ENCODE data around the gene TRIM2.

Gene TRIM2

GRCh38 chr4:153260132-153260531, 55.9 kb downstream of the TRIM2 start:
- Histone ChIP-seq H3K36me3 (ENCODE audit: insufficient read depth, insufficient read length, low read length) (peaks cover 3% of the 10 kb centered on the region), H3K4me1 (ENCODE audit: insufficient read depth, insufficient read length) (no peaks in the 10 kb centered on the region), H3K27me3 (ENCODE audit: insufficient read depth, insufficient read length) (no peaks in the 10 kb centered on the region), H3K9me3 (ENCODE audit: insufficient read depth, low read length) (peaks cover 10% of the 10 kb centered on the region; the same call in 1 of the 2 replicates), H3K4me3 (ENCODE audit: insufficient read length, low read depth) (no peak overlapping the region), H3K9ac (ENCODE audit: insufficient read length, low read depth) (no peak overlapping the region)
- no peak for DNase-seq (ENCODE audit: low read depth, low spot score)
- TF ChIP-seq YY1 (IDR thresholded peaks at IDR 0.05; ENCODE audit: insufficient read depth, insufficient read length) (no peak), SUZ12 (IDR thresholded peaks at IDR 0.05; ENCODE audit: extremely low read depth, insufficient read depth, insufficient read length) (no peak)

DNA sequence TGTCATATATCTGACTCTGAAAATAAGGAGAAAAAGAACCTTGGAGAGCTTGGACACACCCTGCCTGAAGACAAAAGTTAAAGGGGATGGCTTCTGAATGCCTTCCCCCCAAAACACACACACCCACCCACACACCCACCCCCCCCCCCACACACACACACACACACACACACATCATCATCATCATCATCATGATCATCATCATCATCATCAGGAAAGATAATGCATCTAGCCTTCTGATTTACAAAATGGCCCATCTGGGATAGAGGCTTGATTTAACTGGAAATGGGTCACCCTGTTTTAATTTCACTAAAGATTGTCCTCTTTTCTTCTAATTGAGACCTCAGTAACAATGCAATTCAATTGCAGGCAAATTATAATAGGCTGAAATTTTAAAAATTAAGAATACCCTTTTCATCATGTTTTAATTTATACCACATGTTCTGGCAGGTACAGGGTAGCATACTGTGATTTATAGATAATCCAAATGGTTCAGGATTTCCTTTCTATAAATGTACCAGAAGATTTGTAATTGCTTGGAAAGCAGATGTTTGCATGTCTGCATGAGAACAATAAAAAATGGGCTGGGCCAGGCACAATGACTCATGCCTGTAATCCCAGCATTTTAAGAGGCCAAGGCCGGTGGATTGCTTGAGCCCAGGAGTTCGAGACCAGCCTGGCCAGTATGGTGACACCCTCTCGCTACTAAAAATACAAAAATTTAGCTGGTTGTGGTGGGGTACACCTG, 56.5 kb downstream of the TRIM2 start:
- Histone ChIP-seq H3K9ac (ENCODE audit: insufficient read length, low read depth) (no peak overlapping the region), H3K36me3 (ENCODE audit: insufficient read depth, insufficient read length, low read length) (peaks cover 3% of the 10 kb centered on the region), H3K4me1 (ENCODE audit: insufficient read depth, insufficient read length) (no peaks in the 10 kb centered on the region), H3K9me3 (ENCODE audit: insufficient read depth, low read length) (peaks cover 10% of the 10 kb centered on the region; the same call in 1 of the 2 replicates), H3K27me3 (ENCODE audit: insufficient read depth, insufficient read length) (no peaks in the 10 kb centered on the region), H3K4me3 (ENCODE audit: insufficient read length, low read depth) (no peak overlapping the region)
- TF ChIP-seq SUZ12 (IDR thresholded peaks at IDR 0.05; ENCODE audit: extremely low read depth, insufficient read depth, insufficient read length): no peak
- no peak for DNase-seq (ENCODE audit: low read depth, low spot score)

GRCh38 chr4:153261461-153261860, 57.2 kb downstream of the TRIM2 start:
- Histone ChIP-seq H3K9ac (ENCODE audit: insufficient read length, low read depth) (no peak overlapping the region), H3K9me3 (ENCODE audit: insufficient read depth, low read length) (peaks cover 10% of the 10 kb centered on the region; the same call in 1 of the 2 replicates), H3K4me1 (ENCODE audit: insufficient read depth, insufficient read length) (no peaks in the 10 kb centered on the region), H3K36me3 (ENCODE audit: insufficient read depth, insufficient read length, low read length) (peaks cover 3% of the 10 kb centered on the region), H3K27me3 (ENCODE audit: insufficient read depth, insufficient read length) (no peaks in the 10 kb centered on the region), H3K4me3 (ENCODE audit: insufficient read length, low read depth) (no peak overlapping the region)
- TF ChIP-seq SUZ12 (IDR thresholded peaks at IDR 0.05; ENCODE audit: extremely low read depth, insufficient read depth, insufficient read length) (no peak), ZNF274 (IDR thresholded peaks at IDR 0.05; ENCODE audit: low read depth, low read length) (no peak), YY1 (IDR thresholded peaks at IDR 0.05; ENCODE audit: insufficient read depth, insufficient read length) (no peak)
- no peak for DNase-seq (ENCODE audit: low read depth, low spot score)

- no peak for TF ChIP-seq ZNF274 (IDR thresholded peaks at IDR 0.05; ENCODE audit: low read depth, low read length)
- TF ChIP-seq YY1 (IDR thresholded peaks at IDR 0.05; ENCODE audit: insufficient read depth, insufficient read length): no peak
- no peak for TF ChIP-seq SUZ12 (IDR thresholded peaks at IDR 0.05; ENCODE audit: extremely low read depth, insufficient read depth, insufficient read length)
- no peak for DNase-seq (ENCODE audit: low read depth, low spot score)
- Histone ChIP-seq H3K4me1 (ENCODE audit: insufficient read depth, insufficient read length) (no peaks in the 10 kb centered on the region), H3K27me3 (ENCODE audit: insufficient read depth, insufficient read length) (no peaks in the 10 kb centered on the region), H3K9me3 (ENCODE audit: insufficient read depth, low read length) (peaks cover 10% of the 10 kb centered on the region; the same call in 1 of the 2 replicates), H3K36me3 (ENCODE audit: insufficient read depth, insufficient read length, low read length) (peaks cover 3% of the 10 kb centered on the region), H3K4me3 (ENCODE audit: insufficient read length, low read depth) (no peak overlapping the region), H3K9ac (ENCODE audit: insufficient read length, low read depth) (no peak overlapping the region)
Observed at GRCh38 chr4:153261914-153262313, 57.7 kb downstream of the TRIM2 start.

- Histone ChIP-seq H3K9ac (ENCODE audit: insufficient read length, low read depth) (no peak overlapping the region), H3K9me3 (ENCODE audit: insufficient read depth, low read length) (peaks cover 10% of the 10 kb centered on the region; the same call in 1 of the 2 replicates), H3K36me3 (ENCODE audit: insufficient read depth, insufficient read length, low read length) (peaks cover 7% of the 10 kb centered on the region), H3K27me3 (ENCODE audit: insufficient read depth, insufficient read length) (no peaks in the 10 kb centered on the region), H3K4me3 (ENCODE audit: insufficient read length, low read depth) (no peak overlapping the region), H3K4me1 (ENCODE audit: insufficient read depth, insufficient read length) (peaks cover 2% of the 10 kb centered on the region)
- TF ChIP-seq ZNF274 (IDR thresholded peaks at IDR 0.05; ENCODE audit: low read depth, low read length) (no peak), YY1 (IDR thresholded peaks at IDR 0.05; ENCODE audit: insufficient read depth, insufficient read length) (no peak), SUZ12 (IDR thresholded peaks at IDR 0.05; ENCODE audit: extremely low read depth, insufficient read depth, insufficient read length) (no peak)
- DNase-seq (ENCODE audit: low read depth, low spot score): no peak
Observed at GRCh38 chr4:153265306-153266047, 61.2 kb downstream of the TRIM2 start.

DNA sequence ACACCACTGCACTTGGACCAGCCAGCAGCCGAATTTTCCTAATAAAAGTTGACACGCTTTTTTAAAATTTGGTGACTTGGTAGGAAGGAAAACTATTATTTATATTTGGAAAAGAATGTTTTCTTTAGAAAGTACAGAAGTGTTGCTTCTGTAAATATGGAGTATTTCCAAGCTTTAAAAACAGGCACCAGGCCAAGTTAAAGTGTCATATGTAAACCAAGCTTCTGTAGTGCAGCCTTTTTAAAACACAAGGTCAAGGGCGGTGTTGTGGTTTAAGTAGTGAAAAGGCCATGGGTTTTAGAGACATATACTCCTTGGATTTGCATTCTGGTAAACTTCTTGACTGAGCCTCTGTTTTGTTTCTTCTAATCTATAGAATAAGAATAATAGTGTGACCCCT, 62.7 kb downstream of the TRIM2 start:
- Histone ChIP-seq H3K27me3 (ENCODE audit: insufficient read depth, insufficient read length) (no peaks in the 10 kb centered on the region), H3K36me3 (ENCODE audit: insufficient read depth, insufficient read length, low read length) (peaks cover 14% of the 10 kb centered on the region), H3K4me3 (ENCODE audit: insufficient read length, low read depth) (no peak overlapping the region), H3K9me3 (ENCODE audit: insufficient read depth, low read length) (peaks cover 5% of the 10 kb centered on the region; the same call in 1 of the 2 replicates), H3K9ac (ENCODE audit: insufficient read length, low read depth) (no peak overlapping the region), H3K4me1 (ENCODE audit: insufficient read depth, insufficient read length) (peaks cover 4% of the 10 kb centered on the region)
- no peak for DNase-seq (ENCODE audit: low read depth, low spot score)
- TF ChIP-seq ZNF274 (IDR thresholded peaks at IDR 0.05; ENCODE audit: low read depth, low read length): no peak
- TF ChIP-seq SUZ12 (IDR thresholded peaks at IDR 0.05; ENCODE audit: extremely low read depth, insufficient read depth, insufficient read length): no peak
- no peak for TF ChIP-seq YY1 (IDR thresholded peaks at IDR 0.05; ENCODE audit: insufficient read depth, insufficient read length)

DNA sequence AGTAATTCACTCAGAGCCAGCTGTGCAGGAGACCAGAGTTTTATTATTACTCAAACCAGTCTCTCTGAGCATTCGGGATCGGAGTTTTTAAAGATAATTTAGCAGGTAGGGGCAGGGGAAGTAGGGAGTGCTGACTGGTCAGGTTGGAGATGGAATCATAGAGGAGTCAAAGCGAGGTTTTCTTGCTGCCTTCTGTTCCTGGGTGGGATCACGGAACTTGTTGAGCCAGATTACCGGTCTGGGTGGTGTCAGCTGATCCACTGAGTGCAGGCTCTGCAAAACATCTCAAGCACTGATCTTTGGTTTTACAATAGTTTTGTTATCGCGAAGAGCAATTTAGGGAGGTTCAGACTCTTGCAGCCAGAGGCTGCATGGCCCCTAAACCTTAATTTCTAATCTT, 63.6 kb downstream of the TRIM2 start:
- TF ChIP-seq YY1 (IDR thresholded peaks at IDR 0.05; ENCODE audit: insufficient read depth, insufficient read length) (no peak), ZNF274 (IDR thresholded peaks at IDR 0.05; ENCODE audit: low read depth, low read length) (no peak)
- H3K9ac ChIP-seq (ENCODE audit: insufficient read length, low read depth): no peak overlapping the region
- no peaks in the 10 kb centered on the region for H3K27me3 ChIP-seq (ENCODE audit: insufficient read depth, insufficient read length)
- no peak for DNase-seq (ENCODE audit: low read depth, low spot score)
- H3K4me3 ChIP-seq (ENCODE audit: insufficient read length, low read depth): no peak overlapping the region
- H3K36me3 ChIP-seq (ENCODE audit: insufficient read depth, insufficient read length, low read length): peaks cover 14% of the 10 kb centered on the region
- H3K9me3 ChIP-seq (ENCODE audit: insufficient read depth, low read length): no peaks in the 10 kb centered on the region
- H3K4me1 ChIP-seq (ENCODE audit: insufficient read depth, insufficient read length): peaks cover 4% of the 10 kb centered on the region
